DMS153 treated with DMSO at 0.1 percent for 48 hours (cell line): Measurements from ENCODE around the gene MINK1.
"Not testable (repeated sequence)": the region's sequence is repeated elsewhere in the genome, so short reads cannot be mapped to it uniquely, and the experiment has no call there.

Experiments used
- DNase-seq: peaks from one replicate; lab custom pipeline; 2025; ENCODE audit not compliant: unreplicated experiment; lab: John Stamatoyannopoulos, UW

The MINK1 gene

DNA sequence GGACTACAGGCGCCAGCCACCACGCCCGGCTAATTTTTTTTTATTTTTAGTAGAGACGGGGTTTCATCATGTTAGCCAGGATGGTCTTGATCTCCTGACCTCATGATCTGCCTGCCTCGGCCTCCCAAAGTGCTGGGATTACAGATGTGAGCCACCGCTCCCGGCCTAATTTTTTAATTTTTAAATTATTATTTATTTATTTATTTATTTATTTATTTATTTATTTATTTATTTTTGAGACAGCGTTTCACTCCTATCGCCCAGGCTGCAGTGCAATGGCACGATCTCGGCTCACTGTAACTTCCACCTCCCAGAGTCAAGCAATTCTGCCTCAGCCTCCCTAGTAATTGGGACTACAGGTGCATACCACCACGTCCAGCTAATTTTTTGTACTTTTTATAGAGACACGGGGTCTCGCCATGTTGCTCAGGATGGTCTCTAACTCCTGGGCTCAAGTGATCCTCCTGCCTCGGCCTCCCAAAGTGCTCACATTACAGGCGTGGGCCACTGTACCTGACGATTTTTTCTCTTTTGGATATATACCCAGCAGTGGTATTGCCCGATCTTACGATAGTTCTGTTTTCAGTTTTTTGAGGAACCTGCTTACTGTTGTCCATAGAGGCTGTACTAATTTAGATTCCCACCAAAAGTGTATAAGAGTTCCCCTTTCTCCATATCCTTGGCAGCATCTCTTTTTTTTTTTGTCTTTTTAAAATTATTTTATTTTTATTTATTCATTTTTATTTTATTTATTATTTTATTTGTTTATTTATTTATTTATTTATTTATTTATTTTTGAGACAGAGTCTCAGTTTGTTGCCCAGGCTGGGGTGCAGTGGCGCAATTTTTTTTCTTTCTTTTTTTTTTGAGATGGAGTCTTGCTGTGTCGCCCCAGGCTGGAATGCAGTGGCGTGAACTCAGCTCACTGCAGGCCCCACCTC, 36.2 kb downstream of the MINK1 start:
- not testable (repeated sequence) for DNase-seq

DNA sequence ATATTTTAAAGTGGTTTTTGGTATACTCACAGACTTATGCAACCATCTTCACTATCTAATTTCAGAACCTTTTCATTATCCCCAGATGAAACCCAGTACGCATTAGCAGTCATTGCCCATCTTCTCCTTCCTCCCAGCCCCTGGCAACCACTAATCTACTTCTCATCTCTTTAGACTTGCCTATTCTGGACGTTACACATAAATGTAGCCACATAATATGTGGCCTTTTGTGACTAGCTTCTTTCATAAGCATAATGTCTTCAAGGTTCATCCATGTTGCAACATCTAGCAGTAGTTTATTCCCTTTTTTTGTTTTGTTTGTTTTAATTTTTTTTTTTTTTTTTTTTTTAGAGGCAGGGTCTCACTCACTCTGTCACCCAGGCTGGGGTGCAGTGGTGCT, 37.7 kb downstream of the MINK1 start:
- no peak for DNase-seq

DNA sequence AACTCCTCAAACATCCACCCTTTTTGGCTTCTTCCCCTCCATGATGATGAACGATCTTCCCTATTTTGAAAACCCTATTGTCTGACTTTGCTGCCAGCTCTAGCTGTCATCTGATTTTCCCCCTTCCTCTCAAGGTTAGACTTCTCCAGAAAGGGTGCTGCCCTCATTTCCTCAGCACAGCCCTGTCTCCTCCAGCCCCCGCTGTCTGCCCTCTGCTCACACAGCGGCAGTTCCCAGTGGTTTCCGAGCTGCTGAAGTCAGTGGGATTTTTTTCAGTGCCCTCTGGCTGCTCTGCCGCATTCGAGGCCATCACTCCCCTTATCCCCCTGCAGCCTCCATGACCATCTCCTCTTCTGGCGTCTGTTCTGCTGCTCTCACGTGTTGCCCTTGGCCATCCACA, 39.6 kb downstream of the MINK1 start:
- DNase-seq = no peak

DNA sequence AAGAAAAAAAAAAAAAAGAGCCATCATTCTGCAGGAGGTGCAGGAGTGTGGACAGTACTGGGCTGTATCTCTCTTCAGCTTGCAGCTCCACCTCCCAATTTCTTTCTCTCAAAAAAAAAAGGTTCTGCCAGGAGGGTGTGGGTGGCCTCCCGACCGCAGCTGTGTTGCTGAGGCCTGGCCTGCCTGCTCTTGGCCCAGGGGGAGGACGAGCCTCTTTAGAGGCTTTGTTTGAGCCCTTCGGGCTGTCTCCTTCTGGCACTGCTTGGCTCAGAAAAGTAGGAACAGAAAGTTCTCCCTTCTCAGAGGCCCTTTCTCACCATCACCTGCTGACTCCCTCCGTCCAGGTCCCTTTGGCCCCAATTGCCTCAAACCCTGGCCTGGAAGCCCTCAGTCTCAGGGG, 43.9 kb downstream of the MINK1 start:
- no peak for DNase-seq

DNA sequence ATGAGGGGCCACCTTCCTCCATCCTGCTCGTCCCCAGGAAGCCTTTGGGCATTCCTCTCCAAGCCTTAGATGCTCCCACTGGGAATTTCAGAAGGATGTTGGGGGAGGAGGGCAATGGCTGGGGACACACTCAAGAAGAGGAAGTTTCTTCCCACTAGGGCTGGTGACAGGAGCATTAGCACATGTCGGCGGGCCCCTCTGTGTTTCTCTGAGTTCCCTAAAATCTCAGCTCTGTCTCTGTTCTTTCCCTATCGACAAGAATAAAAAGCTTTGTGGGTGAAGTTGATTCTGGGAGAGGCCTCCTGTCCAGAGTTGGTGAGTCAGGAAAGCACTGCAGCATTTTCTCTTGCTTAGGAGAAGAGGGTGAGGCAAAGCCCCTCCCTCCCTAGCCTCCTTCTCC, 46.5 kb downstream of the MINK1 start:
- DNase-seq = no peak

DNA sequence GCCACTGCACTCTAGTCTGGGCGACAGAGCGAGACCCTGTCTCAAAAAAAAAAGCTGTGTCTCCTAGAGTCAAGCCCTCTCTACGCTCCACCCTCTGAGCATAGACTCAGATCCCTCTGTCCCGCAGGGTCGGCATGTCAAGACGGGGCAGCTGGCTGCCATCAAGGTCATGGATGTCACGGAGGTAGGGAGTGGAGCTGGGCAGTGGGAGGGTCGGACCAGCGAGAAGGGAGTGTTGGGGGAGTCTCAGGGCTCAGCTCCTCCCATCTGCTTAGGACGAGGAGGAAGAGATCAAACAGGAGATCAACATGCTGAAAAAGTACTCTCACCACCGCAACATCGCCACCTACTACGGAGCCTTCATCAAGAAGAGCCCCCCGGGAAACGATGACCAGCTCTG, 47.7 kb downstream of the MINK1 start:
- DNase-seq = no peak

DNA sequence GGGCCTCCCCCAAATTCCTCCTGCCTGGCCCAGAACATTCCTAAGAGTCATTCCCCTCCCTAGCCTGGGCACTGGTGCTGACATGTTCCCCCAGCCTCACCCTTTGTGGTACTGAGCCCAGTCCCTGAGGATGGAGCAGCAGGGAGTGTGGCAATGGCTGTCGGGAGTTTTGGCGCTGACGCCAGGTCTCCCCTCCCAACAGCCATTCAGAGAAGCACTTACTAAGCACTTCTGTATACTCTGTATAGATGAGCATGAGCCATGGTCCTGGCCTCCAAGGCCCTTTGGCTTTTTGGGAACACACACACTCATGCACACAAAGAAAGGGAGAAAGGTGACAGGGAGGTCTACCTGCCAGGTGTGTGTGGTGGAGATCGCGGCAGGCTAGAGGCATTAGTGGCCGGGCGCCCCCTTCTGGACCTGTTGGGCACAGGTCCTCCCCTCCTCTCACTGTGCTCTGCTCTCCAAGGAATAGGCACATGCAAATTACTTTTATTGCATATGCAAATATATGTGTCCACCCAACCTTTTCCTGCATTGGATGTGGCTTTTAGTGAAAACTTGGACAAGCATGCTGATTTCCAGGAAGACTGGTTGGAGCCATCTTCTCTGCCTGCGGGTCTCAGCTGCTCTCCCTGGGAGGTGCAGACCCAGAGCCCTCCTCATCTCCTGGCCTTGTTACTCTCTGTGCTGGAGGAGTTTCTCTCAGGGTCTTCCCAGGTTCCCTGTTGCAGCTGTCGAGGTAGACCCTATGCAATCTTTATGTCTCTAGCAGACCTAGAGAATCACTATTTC, 48.8 kb downstream of the MINK1 start:
- peak; percentile 28 for DNase-seq

DNA sequence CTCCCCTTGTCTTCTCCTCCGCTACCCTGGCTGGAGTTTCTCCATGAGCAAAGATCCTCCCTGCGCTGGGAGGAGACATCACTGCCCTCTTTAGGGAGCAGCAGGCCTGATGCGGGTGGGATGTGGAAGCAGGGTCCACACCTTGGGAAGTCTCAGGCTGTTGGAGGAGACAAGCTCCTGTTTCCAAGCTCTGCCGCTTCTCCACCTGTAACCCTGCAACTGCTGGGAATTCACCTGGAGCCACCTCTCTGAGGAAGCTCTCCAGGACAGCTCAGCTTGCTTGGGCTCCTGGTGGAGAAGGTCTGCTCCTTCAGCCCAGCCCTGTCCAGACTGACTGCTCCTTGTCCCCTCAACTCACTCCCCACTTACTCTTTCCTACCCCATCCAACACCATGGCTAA, 51.3 kb downstream of the MINK1 start:
- DNase-seq = no peak

DNA sequence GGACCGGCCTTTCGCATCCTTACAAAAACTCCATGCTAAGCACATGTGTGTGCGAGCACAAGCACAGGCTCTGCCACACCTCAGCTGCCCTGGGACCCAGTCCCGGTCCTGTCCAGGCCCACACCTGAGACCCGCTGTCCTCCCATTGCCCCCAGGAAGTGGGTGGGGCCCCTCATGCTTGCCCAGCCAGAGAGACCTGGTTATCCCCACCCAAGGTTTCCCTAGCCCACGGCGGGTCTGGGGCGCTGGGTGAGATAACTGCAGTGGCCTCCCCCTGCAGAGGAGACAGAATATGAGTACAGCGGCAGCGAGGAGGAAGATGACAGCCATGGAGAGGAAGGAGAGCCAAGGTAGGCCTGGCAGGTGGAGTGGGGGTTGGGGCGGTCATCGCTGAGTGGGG, 53.7 kb downstream of the MINK1 start:
- no peak for DNase-seq

DNA sequence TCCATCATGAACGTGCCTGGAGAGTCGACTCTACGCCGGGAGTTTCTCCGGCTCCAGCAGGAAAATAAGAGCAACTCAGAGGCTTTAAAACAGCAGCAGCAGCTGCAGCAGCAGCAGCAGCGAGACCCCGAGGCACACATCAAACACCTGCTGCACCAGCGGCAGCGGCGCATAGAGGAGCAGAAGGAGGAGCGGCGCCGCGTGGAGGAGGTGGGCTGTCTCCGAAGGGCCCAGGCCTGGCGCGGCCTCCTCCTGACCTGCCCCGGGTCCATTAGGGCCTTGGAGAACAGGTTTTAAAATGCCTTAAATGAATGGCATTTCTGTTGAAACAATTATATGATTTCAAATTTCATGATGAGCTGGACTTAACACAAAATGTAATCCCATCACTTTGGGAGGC, 54.4 kb downstream of the MINK1 start:
- no peak for DNase-seq

DNA sequence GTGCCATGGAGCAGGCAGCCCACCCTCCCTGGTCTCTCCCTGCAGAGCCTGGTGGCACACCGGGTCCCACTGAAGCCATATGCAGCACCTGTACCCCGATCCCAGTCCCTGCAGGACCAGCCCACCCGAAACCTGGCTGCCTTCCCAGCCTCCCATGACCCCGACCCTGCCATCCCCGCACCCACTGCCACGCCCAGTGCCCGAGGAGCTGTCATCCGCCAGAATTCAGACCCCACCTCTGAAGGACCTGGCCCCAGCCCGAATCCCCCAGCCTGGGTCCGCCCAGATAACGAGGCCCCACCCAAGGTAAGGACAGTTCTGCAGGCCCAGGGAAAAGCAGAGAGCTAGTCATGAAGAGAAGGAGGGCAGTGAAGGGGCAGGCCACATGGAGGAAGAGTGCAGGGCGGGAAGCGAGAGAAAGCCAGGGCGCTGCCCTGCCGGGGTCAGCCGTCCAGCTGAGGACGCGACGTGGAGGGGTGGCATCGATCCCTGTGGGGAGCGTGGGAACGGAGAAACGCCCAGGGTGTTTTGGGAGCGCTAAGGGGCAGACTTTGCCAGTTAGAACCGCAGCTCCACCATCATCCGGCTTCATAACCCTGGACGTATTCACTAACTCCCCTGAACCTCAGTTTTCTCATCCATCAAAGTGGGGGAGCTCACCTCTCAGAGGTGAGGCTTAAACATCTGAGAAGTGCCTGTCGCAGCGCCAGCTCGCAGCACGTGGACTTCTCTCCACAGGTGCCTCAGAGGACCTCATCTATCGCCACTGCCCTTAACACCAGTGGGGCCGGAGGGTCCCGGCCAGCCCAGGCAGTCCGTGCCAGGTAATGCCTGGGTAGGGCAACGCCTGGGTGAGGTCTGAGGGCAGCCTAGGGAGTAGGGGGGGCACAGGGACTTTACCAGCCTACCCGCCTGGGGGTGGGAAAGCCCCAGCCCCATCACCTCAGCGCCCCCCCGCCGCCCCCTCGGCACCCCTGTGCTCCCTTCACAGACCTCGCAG, 58.6 kb downstream of the MINK1 start:
- DNase-seq = no peak

DNA sequence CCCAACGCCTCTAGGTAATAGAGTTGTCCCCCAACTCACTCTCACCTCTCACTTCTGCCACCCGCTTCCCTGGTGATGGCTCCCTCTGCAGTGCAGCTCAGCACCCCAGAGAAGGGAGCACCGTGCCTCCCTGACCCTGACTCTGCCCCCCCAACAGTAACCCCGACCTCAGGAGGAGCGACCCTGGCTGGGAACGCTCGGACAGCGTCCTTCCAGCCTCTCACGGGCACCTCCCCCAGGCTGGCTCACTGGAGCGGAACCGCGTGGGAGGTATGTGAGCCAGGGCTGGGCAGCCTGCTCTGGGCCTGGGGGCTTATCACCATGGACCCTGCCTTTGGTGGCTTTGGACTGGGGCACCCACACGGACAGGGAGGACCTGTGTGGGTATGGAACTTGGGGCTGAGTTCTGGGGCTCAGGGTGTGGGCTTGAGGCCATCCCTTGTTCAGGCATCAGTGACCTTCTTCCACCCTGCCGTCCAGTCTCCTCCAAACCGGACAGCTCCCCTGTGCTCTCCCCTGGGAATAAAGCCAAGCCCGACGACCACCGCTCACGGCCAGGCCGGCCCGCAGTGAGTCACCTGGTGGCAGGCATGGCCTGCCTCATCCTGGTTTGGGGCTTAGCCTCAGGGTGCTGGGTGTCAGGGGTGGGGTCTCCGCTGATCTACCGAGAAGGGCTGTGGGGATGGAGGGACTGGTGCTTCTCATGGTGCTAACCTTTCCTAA, 59.5 kb downstream of the MINK1 start:
- DNase-seq = no peak

DNA sequence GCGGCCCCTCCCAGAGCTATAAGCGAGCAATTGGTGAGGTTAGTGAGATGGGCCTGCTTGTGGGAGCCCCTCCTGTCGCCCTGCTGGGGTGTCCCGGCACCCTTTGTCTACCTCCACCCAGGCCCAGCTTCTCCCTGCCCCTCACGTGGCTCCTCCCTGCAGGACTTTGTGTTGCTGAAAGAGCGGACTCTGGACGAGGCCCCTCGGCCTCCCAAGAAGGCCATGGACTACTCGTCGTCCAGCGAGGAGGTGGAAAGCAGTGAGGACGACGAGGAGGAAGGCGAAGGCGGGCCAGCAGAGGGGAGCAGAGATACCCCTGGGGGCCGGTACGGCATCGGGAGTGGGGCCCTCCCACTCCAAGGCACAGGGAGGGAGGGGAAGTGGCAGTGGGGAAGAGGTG, 60.1 kb downstream of the MINK1 start:
- DNase-seq = no peak

DNA sequence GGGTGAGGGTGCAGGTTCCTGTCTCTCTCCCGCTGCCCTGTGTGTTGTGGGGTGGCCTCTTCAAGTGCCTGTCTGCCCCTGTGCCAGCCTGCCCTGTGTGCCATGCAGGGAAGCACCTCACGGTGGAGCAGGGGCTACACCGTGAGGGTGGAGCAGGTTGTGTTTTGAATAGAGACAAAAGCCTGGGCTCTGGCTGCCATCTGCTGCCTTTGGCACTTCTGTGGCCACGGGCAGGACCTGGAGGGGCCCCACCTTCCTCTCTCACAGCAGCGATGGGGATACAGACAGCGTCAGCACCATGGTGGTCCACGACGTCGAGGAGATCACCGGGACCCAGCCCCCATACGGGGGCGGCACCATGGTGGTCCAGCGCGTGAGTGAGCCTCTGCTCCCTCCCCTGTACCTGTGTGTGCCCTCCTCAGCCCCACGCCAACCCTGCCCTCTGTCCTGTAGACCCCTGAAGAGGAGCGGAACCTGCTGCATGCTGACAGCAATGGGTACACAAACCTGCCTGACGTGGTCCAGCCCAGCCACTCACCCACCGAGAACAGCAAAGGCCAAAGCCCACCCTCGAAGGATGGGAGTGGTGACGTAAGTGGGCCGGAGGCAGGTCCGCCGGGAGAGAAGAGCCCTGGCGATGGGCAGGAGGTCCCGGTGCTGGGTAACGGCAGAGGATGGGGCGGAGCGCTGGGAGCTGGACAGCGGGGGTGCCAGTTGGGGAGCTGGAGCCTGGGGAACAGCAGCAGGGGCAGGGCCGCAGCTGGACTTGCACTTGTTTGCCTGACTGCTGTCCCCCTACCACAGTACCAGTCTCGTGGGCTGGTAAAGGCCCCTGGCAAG, 60.8 kb downstream of the MINK1 start:
- no peak for DNase-seq

DNA sequence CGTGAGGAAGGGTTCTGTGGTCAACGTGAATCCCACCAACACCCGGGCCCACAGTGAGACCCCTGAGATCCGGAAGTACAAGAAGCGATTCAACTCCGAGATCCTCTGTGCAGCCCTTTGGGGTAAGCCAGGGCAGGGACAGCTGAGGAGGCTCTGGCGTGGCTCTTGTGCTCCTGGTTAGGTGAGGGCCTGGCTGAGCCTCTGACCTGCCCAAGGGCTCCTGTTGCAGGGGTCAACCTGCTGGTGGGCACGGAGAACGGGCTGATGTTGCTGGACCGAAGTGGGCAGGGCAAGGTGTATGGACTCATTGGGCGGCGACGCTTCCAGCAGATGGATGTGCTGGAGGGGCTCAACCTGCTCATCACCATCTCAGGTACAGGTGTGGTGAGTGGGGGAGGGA, 62.0 kb downstream of the MINK1 start:
- no peak for DNase-seq

DNA sequence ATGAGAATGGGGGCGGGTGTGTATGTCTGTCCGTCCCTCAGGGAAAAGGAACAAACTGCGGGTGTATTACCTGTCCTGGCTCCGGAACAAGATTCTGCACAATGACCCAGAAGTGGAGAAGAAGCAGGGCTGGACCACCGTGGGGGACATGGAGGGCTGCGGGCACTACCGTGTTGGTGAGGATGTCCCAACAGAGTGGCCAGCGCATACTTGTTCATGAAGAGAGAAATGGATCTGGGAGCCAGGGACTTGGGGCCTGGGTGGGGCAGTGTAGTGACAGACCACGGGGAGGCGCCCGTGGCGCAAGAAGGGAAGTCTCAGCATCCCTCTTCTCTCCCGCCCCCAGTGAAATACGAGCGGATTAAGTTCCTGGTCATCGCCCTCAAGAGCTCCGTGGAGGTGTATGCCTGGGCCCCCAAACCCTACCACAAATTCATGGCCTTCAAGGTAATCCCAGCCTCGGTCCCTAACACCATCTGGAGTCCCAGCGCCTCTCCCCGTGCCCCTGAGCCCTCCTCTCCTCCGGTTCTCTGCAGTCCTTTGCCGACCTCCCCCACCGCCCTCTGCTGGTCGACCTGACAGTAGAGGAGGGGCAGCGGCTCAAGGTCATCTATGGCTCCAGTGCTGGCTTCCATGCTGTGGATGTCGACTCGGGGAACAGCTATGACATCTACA, 62.7 kb downstream of the MINK1 start:
- DNase-seq = no peak

DNA sequence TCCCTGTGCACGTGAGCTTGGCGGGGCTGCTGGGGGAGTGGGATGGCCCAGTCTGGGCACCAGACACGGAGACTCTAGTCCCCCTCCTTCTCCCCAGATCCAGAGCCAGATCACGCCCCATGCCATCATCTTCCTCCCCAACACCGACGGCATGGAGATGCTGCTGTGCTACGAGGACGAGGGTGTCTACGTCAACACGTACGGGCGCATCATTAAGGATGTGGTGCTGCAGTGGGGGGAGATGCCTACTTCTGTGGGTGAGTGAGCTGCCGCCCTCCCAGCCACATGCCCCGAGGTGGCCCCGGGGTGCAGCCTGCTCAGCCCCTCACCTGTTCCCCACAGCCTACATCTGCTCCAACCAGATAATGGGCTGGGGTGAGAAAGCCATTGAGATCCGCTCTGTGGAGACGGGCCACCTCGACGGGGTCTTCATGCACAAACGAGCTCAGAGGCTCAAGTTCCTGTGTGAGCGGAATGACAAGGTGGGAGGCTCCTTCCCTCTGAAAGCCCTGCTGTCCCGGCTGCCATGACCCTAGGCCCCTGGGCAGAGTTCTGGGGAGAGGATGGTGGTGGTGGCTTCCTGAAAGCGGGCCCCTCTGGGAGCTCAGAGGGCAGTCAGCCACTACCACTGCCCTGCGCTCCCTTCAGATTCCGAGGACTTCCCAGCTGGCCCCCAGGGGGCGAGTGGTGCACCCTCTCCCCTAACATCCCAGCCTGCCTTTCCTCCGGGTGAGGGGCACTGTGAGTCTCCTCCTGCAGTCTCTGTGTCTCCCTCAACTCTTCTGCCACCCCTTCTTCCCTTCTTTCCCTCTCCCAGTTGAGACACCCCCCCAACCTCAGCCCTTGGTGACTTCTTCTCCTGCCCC, 63.4 kb downstream of the MINK1 start:
- no peak for DNase-seq

DNA sequence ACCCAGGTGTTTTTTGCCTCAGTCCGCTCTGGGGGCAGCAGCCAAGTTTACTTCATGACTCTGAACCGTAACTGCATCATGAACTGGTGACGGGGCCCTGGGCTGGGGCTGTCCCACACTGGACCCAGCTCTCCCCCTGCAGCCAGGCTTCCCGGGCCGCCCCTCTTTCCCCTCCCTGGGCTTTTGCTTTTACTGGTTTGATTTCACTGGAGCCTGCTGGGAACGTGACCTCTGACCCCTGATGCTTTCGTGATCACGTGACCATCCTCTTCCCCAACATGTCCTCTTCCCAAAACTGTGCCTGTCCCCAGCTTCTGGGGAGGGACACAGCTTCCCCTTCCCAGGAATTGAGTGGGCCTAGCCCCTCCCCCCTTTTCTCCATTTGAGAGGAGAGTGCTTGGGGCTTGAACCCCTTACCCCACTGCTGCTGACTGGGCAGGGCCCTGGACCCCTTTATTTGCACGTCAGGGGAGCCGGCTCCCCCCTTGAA, 64.1 kb downstream of the MINK1 start:
- DNase-seq = no peak
